Thymus (tissue), 11 donors: ENCODE data around the gene NCR3LG1. TPM values are rescaled to one million over a fixed set of nuclear protein-coding genes. Genes with fewer than 3 reads are reported as not detected.

Source experiments
- DNase-seq, 9 donors: peaks; one replicate each; pipeline ENCODE4 v3.0.0-alpha.2; 2013; ENCODE audit warnings: low spot score in 9 of 9, low read depth in 6 of 9, missing footprints in 1 of 9
- H3K27ac ChIP-seq, 2 donors: one replicate each; pipeline ENCODE4 v1.5.1; 2013; ENCODE audit warnings: control low read depth in 1 of 2, low read depth in 1 of 2, low read length in 1 of 2, mild to moderate bottlenecking in 1 of 2, moderate library complexity in 1 of 2
- H3K27me3 ChIP-seq, 2 donors: one replicate each; pipeline ENCODE4 v1.5.1; 2013; ENCODE audit warnings: low read length in 1 of 2; ENCODE audit not compliant: control insufficient read depth in 2 of 2, insufficient read depth in 1 of 2
- H3K36me3 ChIP-seq, 2 donors: one replicate each; pipeline ENCODE4 v1.5.1; 2013; ENCODE audit warnings: low read length in 1 of 2, mild to moderate bottlenecking in 1 of 2, moderate library complexity in 1 of 2; ENCODE audit not compliant: control insufficient read depth in 2 of 2, insufficient read depth in 2 of 2
- H3K4me1 ChIP-seq, 2 donors: one replicate each; pipeline ENCODE4 v1.5.1; 2013; ENCODE audit warnings: low read length in 2 of 2; ENCODE audit not compliant: control insufficient read depth in 2 of 2, insufficient read depth in 2 of 2
- H3K4me3 ChIP-seq, 2 donors: one replicate each; pipeline ENCODE4 v1.5.1; 2013; ENCODE audit warnings: low read length in 2 of 2, control low read depth in 1 of 2, mild to moderate bottlenecking in 1 of 2
- H3K9me3 ChIP-seq, 2 donors: one replicate each; pipeline ENCODE4 v1.5.1; 2013; ENCODE audit warnings: low read length in 1 of 2, mild to moderate bottlenecking in 1 of 2; ENCODE audit not compliant: control insufficient read depth in 2 of 2, insufficient read depth in 1 of 2
- whole genome bisulfite sequencing: extraction: QIAGEN DNeasy Blood & Tissue Kit; methylation state at CpG from one replicate; pipeline ENCODE4 v1.1.7; 2013; 5-methylcytosine and 5-hydroxymethylcytosine counted together
- polyA plus RNA-seq: library from polyadenylated mRNA; stranded (reverse); fragments of 200-250 nt; gene quantifications from one replicate; pipeline ENCODE4 v1.2.3, GENCODE V29; 2013
- total RNA-seq: library from RNA; stranded (reverse); fragments of 120-200 nt; gene quantifications from one replicate; pipeline ENCODE4 v1.2.4, GENCODE V29; 2013
- donor health status: healthy.

The NCR3LG1 gene
- total and polyA plus RNA-seq, 2 donors = 0.37 to 1.0 TPM

GRCh38 chr11:17388609-17389210, 37.1 kb downstream of the NCR3LG1 start, which contains the start of gene KCNJ11:
KCNJ11 (minus strand) TSS chr11:17388659; CDS start chr11:17388091, 568 bp downstream.
- WGBS = 8% methylated on average over 53 of the region's 53 CpGs
- DNase-seq = peak in 2 of 9 donors; percentile 10 to 30

GRCh38 chr11:17389211-17389956, 37.8 kb downstream of the NCR3LG1 start:
- Histone ChIP-seq H3K4me1 (peaks cover 4 to 19% of the 10 kb centered on the region in 2 donors), H3K27me3 (peaks cover 0 to 14% of the 10 kb centered on the region in 2 donors), H3K9me3 (peaks cover 0 to 9% of the 10 kb centered on the region in 2 donors), H3K4me3 (peak overlapping the region; percentile 55 to 73), H3K36me3 (no peaks in the 10 kb centered on the region), H3K27ac (no peak overlapping the region)
- DNase-seq = peak; percentile 50 to 84 (median 66)
- 2% methylated on average over 54 of the region's 55 CpGs for WGBS

More at GRCh38 chr11:17388609-17389210, 37.1 kb downstream of the NCR3LG1 start, which contains the start of gene KCNJ11:
- Histone ChIP-seq H3K36me3 (no peaks in the 10 kb centered on the region), H3K9me3 (peaks cover 0 to 9% of the 10 kb centered on the region in 2 donors), H3K4me1 (peaks cover 4 to 19% of the 10 kb centered on the region in 2 donors), H3K27ac (no peak within 1 kb of the TSS), H3K27me3 (peaks cover 0 to 14% of the 10 kb centered on the region in 2 donors), H3K4me3 (peak within 1 kb of the TSS; percentile 55 to 73)

GRCh38 chr11:17389957-17390649, 38.5 kb downstream of the NCR3LG1 start:
- peaks cover 0 to 14% of the 10 kb centered on the region in 2 donors for H3K27me3 ChIP-seq
- WGBS = 64% methylated on average over 10 of the region's 10 CpGs
- no peaks in the 10 kb centered on the region for H3K36me3 ChIP-seq
- peak overlapping the region in 1 of 2 donors; percentile 73 for H3K4me3 ChIP-seq
- H3K4me1 ChIP-seq = peaks cover 4 to 19% of the 10 kb centered on the region in 2 donors
- H3K9me3 ChIP-seq = peaks cover 0 to 9% of the 10 kb centered on the region in 2 donors
- DNase-seq = no peak
- no peak overlapping the region for H3K27ac ChIP-seq

GRCh38 chr11:17391493-17392355, 40.1 kb downstream of the NCR3LG1 start:
- 52% methylated on average over 3 of the region's 3 CpGs for WGBS
- no peak overlapping the region for H3K27ac ChIP-seq
- H3K27me3 ChIP-seq = peaks cover 0 to 13% of the 10 kb centered on the region in 2 donors
- H3K4me1 ChIP-seq = peaks cover 4 to 19% of the 10 kb centered on the region in 2 donors
- no peaks in the 10 kb centered on the region for H3K36me3 ChIP-seq
- peaks cover 0 to 9% of the 10 kb centered on the region in 2 donors for H3K9me3 ChIP-seq
- DNase-seq = peak in 1 of 9 donors; percentile 23
- no peak overlapping the region for H3K4me3 ChIP-seq

DNA sequence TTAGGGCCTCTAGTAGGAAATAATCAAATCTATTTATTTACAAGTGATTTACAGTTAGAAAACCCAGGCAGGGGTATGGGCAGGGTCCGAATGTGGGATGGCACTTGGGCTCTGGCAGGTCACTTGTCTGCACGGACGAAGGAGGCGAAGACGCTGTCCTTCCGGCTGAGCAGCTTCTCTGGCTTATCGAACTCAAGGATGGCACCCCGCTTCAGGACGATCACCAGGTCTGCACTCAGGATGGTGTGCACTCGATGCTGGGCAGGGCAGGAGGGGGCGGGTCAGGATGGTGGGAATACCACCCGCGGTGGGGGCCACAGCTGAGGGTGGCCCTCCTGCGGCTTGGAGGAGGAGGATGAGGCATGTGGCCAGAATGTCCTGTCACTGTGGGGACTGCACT, 41.3 kb downstream of the NCR3LG1 start:
- peaks cover 0 to 9% of the 10 kb centered on the region in 2 donors for H3K9me3 ChIP-seq
- no peaks in the 10 kb centered on the region for H3K36me3 ChIP-seq
- H3K4me3 ChIP-seq = no peak overlapping the region
- peaks cover 0 to 11% of the 10 kb centered on the region in 2 donors for H3K27me3 ChIP-seq
- WGBS = 95% methylated on average over 14 of the region's 14 CpGs
- no peak overlapping the region for H3K27ac ChIP-seq
- DNase-seq = no peak
- peaks cover 4 to 19% of the 10 kb centered on the region in 2 donors for H3K4me1 ChIP-seq

GRCh38 chr11:17393472-17393871, 41.9 kb downstream of the NCR3LG1 start:
- H3K36me3 ChIP-seq = no peaks in the 10 kb centered on the region
- no peak overlapping the region for H3K4me3 ChIP-seq
- H3K27me3 ChIP-seq = peaks cover 0 to 7% of the 10 kb centered on the region in 2 donors
- no peak for DNase-seq
- H3K4me1 ChIP-seq = peaks cover 4 to 18% of the 10 kb centered on the region in 2 donors
- H3K9me3 ChIP-seq = peaks cover 0 to 9% of the 10 kb centered on the region in 2 donors
- H3K27ac ChIP-seq = no peak overlapping the region
- 95% methylated on average over 6 of the region's 6 CpGs for WGBS

- WGBS = 95% methylated on average over 10 of the region's 10 CpGs
- peaks cover 3 to 9% of the 10 kb centered on the region in 2 donors for H3K4me1 ChIP-seq
- H3K36me3 ChIP-seq = no peaks in the 10 kb centered on the region
- peaks cover 0 to 3% of the 10 kb centered on the region in 2 donors for H3K27me3 ChIP-seq
- no peak overlapping the region for H3K27ac ChIP-seq
- no peak overlapping the region for H3K4me3 ChIP-seq
- peaks cover 0 to 9% of the 10 kb centered on the region in 2 donors for H3K9me3 ChIP-seq
- DNase-seq = no peak
Observed at GRCh38 chr11:17394743-17395390, 43.3 kb downstream of the NCR3LG1 start.

DNA sequence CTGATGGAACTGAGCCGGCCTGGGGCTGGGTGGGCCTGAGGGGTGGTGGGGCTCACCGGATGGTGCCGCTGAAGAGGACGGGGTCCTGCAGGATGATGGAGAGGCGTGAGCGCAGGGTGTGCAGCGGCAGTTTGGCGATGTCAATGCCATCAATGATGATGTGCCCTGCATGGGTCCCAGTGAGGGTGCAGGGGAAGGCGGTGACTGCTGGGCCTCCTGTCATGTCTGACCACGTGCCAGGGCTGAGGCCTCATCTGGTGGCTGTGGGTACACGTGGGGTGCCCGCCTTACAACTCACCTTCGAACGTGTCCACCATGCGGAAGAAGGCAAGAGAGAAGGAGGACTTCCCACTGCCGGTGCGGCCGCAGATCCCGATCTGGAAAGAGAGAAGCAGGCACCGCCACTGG, 44.0 kb downstream of the NCR3LG1 start:
- no peaks in the 10 kb centered on the region for H3K36me3 ChIP-seq
- no peak for DNase-seq
- H3K27me3 ChIP-seq = peaks cover 0 to 3% of the 10 kb centered on the region in 2 donors
- H3K4me3 ChIP-seq = no peak overlapping the region
- H3K9me3 ChIP-seq = peaks cover 0 to 9% of the 10 kb centered on the region in 2 donors
- H3K27ac ChIP-seq = no peak overlapping the region
- 98% methylated on average over 20 of the region's 20 CpGs for WGBS
- peaks cover 0 to 5% of the 10 kb centered on the region in 2 donors for H3K4me1 ChIP-seq
